Prostate gland (tissue), 2 donors: ENCODE data around the gene WDR1. TPM values are rescaled to one million over a fixed set of nuclear protein-coding genes. Genes with fewer than 3 reads are reported as not detected.

Source experiments
- DNase-seq: peaks from one replicate; pipeline ENCODE4 v3.0.0-alpha.2; 2019; ENCODE audit warnings: low spot score
- H3K27ac ChIP-seq, 2 donors: fragments of 200-600 bp; sonication (generic); 2 replicates each; pipeline ENCODE4 v1.5.1; 2017 to 2019
- H3K27me3 ChIP-seq: fragments of 200-600 bp; sonication (generic); replicated peaks from 2 replicates; pipeline ENCODE4 v1.5.1; 2019; ENCODE audit not compliant: insufficient read depth
- H3K36me3 ChIP-seq, 2 donors: fragments of 200-600 bp; sonication (generic); 1 replicate in 1 of 2; 2 replicates in 1 of 2; pipeline versions ENCODE4 v1.5.1 to v1.8.1; 2017 to 2019
- H3K4me1 ChIP-seq: fragments of 200-600 bp; sonication (generic); replicated peaks from 2 replicates; pipeline ENCODE4 v1.5.1; 2019
- H3K4me3 ChIP-seq, 2 donors: fragments of 200-600 bp; sonication (generic); 2 replicates each; pipeline ENCODE4 v1.5.1; 2017 to 2019
- H3K9me3 ChIP-seq: fragments of 200-600 bp; sonication (generic); 2 replicates; pipeline ENCODE4 v1.5.1; 2017
- POLR2A ChIP-seq: fragments of 450-650 bp; IDR thresholded peaks from one replicate; pipeline ENCODE4 v1.6.1; 2016; ENCODE audit warnings: antibody characterized with exemption, mild to moderate bottlenecking
- POLR2AphosphoS5 ChIP-seq: sonication (generic); formaldehyde crosslinking; IDR thresholded peaks from one replicate; pipeline ENCODE4 v1.6.1; 2017; ENCODE audit warnings: antibody characterized with exemption
- WGBS: methylation state at CpG from one replicate; pipeline ENCODE4 v1.1.5; 2018; 5-methylcytosine and 5-hydroxymethylcytosine counted together
- intact Hi-C: fragments of 100-400 bp; cut with DNase I; formaldehyde crosslinking; loops from one replicate; pipeline ENCODE4 v1.14.2; 2022
- total RNA-seq, 2 donors: library from RNA; depleted of rRNA; stranded (reverse); fragments of >200 nt; gene quantifications; one replicate each; pipeline ENCODE4 v1.1.0, GENCODE V29; 2016
- TF ChIP-seq, protein P1 (sequence below), 4 experiments: fragments of 200-600 bp in 2 of 4; fragments of 450-650 bp in 2 of 4; sonication (generic) in 2 of 4; IDR thresholded peaks; 1 replicate in 3 of 4; 2 replicates in 1 of 4; pipeline ENCODE4 v1.5.1; 2016 to 2019; ENCODE audit warnings: antibody characterized with exemption in 4 of 4, mild to moderate bottlenecking in 2 of 4, moderate library complexity in 2 of 4

WDR1 gene, protein sequence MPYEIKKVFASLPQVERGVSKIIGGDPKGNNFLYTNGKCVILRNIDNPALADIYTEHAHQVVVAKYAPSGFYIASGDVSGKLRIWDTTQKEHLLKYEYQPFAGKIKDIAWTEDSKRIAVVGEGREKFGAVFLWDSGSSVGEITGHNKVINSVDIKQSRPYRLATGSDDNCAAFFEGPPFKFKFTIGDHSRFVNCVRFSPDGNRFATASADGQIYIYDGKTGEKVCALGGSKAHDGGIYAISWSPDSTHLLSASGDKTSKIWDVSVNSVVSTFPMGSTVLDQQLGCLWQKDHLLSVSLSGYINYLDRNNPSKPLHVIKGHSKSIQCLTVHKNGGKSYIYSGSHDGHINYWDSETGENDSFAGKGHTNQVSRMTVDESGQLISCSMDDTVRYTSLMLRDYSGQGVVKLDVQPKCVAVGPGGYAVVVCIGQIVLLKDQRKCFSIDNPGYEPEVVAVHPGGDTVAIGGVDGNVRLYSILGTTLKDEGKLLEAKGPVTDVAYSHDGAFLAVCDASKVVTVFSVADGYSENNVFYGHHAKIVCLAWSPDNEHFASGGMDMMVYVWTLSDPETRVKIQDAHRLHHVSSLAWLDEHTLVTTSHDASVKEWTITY
- 100 to 1,000 TPM; 127 to 171 TPM for total RNA-seq

DNA sequence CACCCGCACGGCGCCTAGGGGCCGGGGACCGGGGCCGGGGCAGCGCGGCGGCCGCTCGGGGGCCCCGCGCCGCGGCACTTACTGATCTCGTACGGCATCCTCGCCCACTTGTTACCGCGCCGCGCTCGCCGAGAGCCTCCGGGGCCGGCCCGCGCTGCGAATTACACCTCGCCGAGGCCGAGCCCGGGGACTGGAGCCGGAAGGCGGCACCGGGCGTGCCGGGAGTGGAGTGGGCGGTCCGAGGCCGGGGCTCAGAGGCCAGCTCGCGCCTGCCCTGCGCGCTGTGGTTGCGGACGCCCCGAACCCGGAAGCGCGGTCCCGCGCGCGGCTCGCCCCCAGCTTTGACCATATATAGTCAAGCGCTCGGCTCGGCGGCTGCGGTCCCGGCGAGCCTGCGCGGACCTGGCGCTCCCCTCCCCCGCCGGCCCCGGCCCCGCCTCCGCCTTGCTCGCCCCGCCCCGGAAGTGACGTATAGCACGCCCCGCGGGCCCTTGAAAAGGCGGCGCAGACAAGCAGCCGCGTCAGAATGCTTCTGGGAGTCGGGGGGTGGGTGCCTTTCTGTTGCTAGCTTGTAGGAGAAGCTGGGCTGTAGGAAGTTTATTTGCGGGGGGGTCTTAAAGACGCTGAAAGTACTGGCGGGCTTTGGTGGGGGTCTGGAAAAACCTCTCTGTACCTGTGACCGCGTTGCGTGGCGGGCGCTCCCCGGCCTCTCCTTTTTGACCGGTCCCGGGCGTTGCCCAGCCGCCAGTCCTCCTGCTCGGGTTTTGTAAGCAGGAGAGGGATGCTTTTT lies at the start of gene WDR1:
Gene WDR1 (minus strand): TSS at position 231 of the 790 bp plus-strand sequence. CDS start 133 bp downstream, at position 98.
- intact Hi-C loops = loop anchor here (2.0 to 5.0 kb wide), 2 partner anchors 39 to 58 kb away; no protein-coding TSS in a partner anchor
- Histone ChIP-seq H3K27ac (peak within 1 kb of the TSS; percentile 92), H3K27me3 (no peaks in the 10 kb centered on the region), H3K9me3 (no peaks in the 10 kb centered on the region), H3K36me3 (no peaks in the 10 kb centered on the region), H3K4me3 (peak within 1 kb of the TSS; percentile 76 to 78), H3K4me1 (peaks cover 15% of the 10 kb centered on the region)
- WGBS = under 1% methylated on average over 68 of the region's 97 CpGs
- DNase-seq = peak; percentile 95
- TF ChIP-seq, protein P1, sequence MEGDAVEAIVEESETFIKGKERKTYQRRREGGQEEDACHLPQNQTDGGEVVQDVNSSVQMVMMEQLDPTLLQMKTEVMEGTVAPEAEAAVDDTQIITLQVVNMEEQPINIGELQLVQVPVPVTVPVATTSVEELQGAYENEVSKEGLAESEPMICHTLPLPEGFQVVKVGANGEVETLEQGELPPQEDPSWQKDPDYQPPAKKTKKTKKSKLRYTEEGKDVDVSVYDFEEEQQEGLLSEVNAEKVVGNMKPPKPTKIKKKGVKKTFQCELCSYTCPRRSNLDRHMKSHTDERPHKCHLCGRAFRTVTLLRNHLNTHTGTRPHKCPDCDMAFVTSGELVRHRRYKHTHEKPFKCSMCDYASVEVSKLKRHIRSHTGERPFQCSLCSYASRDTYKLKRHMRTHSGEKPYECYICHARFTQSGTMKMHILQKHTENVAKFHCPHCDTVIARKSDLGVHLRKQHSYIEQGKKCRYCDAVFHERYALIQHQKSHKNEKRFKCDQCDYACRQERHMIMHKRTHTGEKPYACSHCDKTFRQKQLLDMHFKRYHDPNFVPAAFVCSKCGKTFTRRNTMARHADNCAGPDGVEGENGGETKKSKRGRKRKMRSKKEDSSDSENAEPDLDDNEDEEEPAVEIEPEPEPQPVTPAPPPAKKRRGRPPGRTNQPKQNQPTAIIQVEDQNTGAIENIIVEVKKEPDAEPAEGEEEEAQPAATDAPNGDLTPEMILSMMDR (IDR thresholded peaks at IDR 0.05) = no peak
- peak; percentile 99 for TF ChIP-seq POLR2AphosphoS5
- TF ChIP-seq POLR2A = peak; percentile 93

DNA sequence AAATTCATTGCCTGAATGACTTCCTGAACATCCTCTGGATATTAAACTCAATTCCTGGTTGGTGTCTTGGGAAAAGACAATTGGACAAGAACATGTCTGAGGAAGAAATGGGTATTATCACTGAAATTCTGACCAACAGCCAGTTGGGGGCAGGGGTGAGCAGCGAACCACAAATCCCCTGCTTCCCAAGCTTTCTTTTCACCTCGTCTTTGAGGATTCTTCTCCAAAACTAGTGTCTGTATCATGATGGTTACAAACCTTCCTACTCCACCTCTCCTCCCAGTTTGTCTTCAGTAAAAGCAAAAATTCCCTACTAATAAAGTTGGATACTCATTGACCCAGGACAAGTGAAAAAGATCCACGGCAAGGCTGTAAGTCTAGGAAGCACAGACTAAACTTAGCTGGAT lies 48.3 kb upstream of the WDR1 start:
- Histone ChIP-seq H3K4me1 (no peaks in the 10 kb centered on the region), H3K27me3 (no peaks in the 10 kb centered on the region), H3K9me3 (no peaks in the 10 kb centered on the region), H3K36me3 (no peaks in the 10 kb centered on the region), H3K4me3 (no peak overlapping the region), H3K27ac (no peak overlapping the region)
- TF ChIP-seq, protein P1 (IDR thresholded peaks at IDR 0.05) = peak in 3 of 4 experiments; percentile 33 to 69 (median 57)
- TF ChIP-seq POLR2A = no peak
- intact Hi-C loops = loop anchor here (5.0 kb wide), 2 partner anchors 372 to 382 kb away; no protein-coding TSS in a partner anchor
- DNase-seq = peak; percentile 16
- WGBS = 33% methylated on average over 3 of the region's 3 CpGs

DNA sequence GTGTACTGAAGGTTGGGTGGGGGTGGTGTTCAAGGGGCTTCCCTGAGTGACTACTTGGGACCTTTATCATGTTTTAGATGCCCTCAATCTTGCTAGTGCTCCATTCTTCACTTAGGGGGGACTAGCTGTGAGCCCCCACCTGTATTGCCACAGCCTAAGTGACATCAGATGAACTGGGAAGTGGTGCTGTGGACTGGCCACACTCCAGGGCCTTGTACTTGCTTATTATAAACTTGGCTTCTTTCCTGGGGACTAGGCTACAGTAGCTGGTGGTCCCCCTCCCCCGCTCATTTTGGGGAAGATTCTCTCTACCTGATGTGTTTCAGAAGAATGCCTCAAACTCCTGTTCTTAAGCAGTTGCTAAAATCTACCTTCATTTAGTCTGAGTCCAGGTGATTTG lies 46.7 kb upstream of the WDR1 start:
- no peak for DNase-seq
- Histone ChIP-seq H3K9me3 (no peaks in the 10 kb centered on the region), H3K4me3 (no peak overlapping the region), H3K36me3 (no peaks in the 10 kb centered on the region), H3K27me3 (no peaks in the 10 kb centered on the region), H3K4me1 (no peaks in the 10 kb centered on the region), H3K27ac (no peak overlapping the region)
- 92% methylated on average over 1 of the region's 1 CpG for WGBS
- intact Hi-C loops = loop anchor here (2.0 to 5.0 kb wide), 2 partner anchors 242 to 384 kb away; no protein-coding TSS in a partner anchor
- TF ChIP-seq POLR2A = no peak
- TF ChIP-seq, protein P1 (IDR thresholded peaks at IDR 0.05) = no peak
- TF ChIP-seq POLR2AphosphoS5 = no peak

DNA sequence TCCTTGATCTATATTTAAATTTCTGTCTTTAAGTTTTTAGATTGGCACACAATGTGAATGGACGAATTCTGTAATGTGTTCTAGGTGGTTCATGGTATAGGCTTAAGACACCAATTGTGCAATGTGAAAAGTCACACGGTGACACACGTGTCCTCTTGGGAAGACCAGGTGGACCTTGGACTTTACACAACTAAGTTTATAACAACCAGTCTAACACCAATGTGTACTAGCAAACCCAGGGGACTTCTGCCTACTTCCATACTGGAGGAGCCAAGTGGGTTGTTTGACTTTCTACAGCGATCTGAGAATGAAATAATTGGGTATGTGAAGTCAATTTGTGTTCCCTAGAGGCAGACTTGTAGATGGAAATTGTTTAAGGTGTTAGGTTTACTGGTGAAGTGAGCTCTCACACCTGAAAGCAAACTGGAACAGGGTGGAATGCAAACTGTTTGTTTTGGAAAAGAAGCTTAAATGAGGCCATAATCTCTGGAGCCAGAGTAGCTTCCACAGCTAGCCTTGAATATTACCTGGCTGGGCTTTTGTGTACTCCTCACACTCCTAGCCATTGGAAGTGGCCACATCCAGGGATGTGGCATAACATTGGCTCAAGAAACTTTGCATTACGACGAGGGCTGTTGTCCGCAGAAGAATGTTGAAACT lies 45.9 kb upstream of the WDR1 start:
- Histone ChIP-seq H3K4me1 (no peaks in the 10 kb centered on the region), H3K36me3 (no peaks in the 10 kb centered on the region)
- TF ChIP-seq, protein P1 (IDR thresholded peaks at IDR 0.05) = no peak
- no peak for TF ChIP-seq POLR2A
- TF ChIP-seq POLR2AphosphoS5 = no peak

More for the DNA sequence above, 45.9 kb upstream of the WDR1 start:
- Histone ChIP-seq H3K4me3 (no peak overlapping the region), H3K27ac (no peak overlapping the region), H3K9me3 (no peaks in the 10 kb centered on the region), H3K27me3 (no peaks in the 10 kb centered on the region)
- intact Hi-C loops = loop anchor here (2.0 to 5.0 kb wide), 2 partner anchors 242 to 385 kb away; no protein-coding TSS in a partner anchor
- no peak for DNase-seq
- WGBS = 75% methylated on average over 7 of the region's 7 CpGs
